Measurements from ENCODE around the gene IPO5. TPM values are rescaled to one million over a fixed set of nuclear protein-coding genes. Genes with fewer than 3 reads are reported as not detected.
"Not testable (repeated sequence)": the region's sequence is repeated elsewhere in the genome, so short reads cannot be mapped to it uniquely, and the experiment has no call there.

The IPO5 gene
- polyA plus RNA-seq, 3 donors from 2014 or later: 13.3 to 29.8 (median 25.6) TPM

DNA sequence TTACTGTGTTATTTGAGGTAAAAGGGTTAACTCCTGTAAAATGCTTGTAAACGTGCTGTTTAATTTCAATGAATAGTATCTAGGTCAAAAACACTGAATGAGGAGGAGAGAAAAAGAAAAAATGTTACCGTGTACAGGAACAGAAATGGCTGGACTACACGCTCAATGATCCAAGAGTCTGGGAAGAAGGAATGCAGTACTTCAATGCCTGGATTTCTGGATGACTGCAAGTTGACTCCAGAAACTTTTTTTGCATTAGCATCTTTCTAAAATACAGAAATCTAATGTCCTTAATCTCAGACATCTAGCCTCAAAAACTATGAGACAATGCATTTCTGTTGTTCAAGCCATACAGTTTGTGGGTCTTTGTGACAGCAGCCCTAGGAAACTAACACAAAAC is 17.4 kb upstream of the IPO5 start:
- Mint-ChIP-seq H3K9me3 (peaks cover 0 to 3% (median 0%) of the 10 kb centered on the region in 6 donors), H3K36me3 (no peaks in the 10 kb centered on the region), H3K4me3 (no peak overlapping the region), H3K4me1 (no peaks in the 10 kb centered on the region), H3K27ac (no peak overlapping the region), H3K27me3 (ENCODE audit: low read depth in 3 of 3) (peaks cover 6 to 16% (median 8%) of the 10 kb centered on the region in 3 donors)
- no peak for DNase-seq

- H3K27ac Mint-ChIP-seq: no peak overlapping the region
- DNase-seq: no peak
- no peak overlapping the region for H3K4me3 Mint-ChIP-seq
- H3K36me3 Mint-ChIP-seq: no peaks in the 10 kb centered on the region
- peaks cover 5 to 8% (median 7%) of the 10 kb centered on the region in 3 donors for H3K27me3 Mint-ChIP-seq (ENCODE audit: low read depth in 3 of 3)
- no peaks in the 10 kb centered on the region for H3K9me3 Mint-ChIP-seq
- H3K4me1 Mint-ChIP-seq: no peaks in the 10 kb centered on the region
These were observed 14.6 kb upstream of the IPO5 start for GRCh38 chr13:97938706-97939475.

DNA sequence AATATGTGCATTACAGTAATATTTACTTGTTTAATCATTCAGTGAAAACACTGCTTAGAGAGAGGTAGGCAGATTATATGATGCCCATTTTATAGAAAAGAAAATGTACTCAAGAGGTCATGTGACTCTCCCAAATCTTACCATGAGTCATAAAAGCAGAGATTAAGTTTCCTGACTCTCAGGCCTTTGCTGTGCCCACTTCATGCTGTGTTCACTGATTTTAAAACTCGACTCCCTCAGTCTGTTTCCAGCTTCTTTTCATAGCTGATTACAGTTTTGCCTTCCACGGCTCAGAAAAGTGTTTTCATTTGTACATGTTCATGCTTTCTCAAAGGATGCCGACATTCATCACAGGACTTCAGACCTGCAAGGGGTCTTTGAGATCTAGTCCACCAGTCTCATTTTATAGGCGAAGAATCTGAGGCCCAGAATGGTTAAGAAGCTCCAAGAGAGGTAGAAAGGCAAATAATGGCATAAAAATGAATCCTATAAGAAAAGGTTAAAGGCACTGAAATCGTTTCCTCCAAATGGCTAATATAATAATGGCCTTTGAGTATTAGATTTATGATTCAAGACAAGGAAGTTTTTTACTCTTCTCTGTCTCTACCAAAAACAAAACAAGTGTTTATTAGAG is 9.0 kb upstream of the IPO5 start:
- Mint-ChIP-seq H3K27me3 (ENCODE audit: low read depth in 3 of 3) (peaks cover 0 to 6% (median 3%) of the 10 kb centered on the region in 3 donors), H3K27ac (no peak overlapping the region)

GRCh38 chr13:97945342-97945741 is 8.1 kb upstream of the IPO5 start:
- H3K4me1 Mint-ChIP-seq: no peaks in the 10 kb centered on the region
- H3K4me3 Mint-ChIP-seq: no peak overlapping the region
- peaks cover 0 to 8% (median 3%) of the 10 kb centered on the region in 3 donors for H3K27me3 Mint-ChIP-seq (ENCODE audit: low read depth in 3 of 3)
- no peak for DNase-seq
- H3K27ac Mint-ChIP-seq: no peak overlapping the region
- peaks cover 0 to 2% (median 0%) of the 10 kb centered on the region in 6 donors for H3K9me3 Mint-ChIP-seq
- H3K36me3 Mint-ChIP-seq: peaks cover 3% of the 10 kb centered on the region in 3 donors

More for the DNA sequence above, 9.0 kb upstream of the IPO5 start:
- Mint-ChIP-seq H3K36me3 (no peaks in the 10 kb centered on the region), H3K4me1 (no peaks in the 10 kb centered on the region), H3K4me3 (no peak overlapping the region), H3K9me3 (no peaks in the 10 kb centered on the region)
- no peak for DNase-seq

GRCh38 chr13:97945792-97946419 is 7.6 kb upstream of the IPO5 start:
- Mint-ChIP-seq H3K9me3 (peaks cover 0 to 2% (median 0%) of the 10 kb centered on the region in 6 donors), H3K27me3 (ENCODE audit: low read depth in 3 of 3) (peaks cover 0 to 11% (median 3%) of the 10 kb centered on the region in 3 donors), H3K36me3 (peaks cover 3% of the 10 kb centered on the region in 3 donors), H3K4me3 (no peak overlapping the region), H3K27ac (no peak overlapping the region), H3K4me1 (no peaks in the 10 kb centered on the region)
- DNase-seq: no peak

DNA sequence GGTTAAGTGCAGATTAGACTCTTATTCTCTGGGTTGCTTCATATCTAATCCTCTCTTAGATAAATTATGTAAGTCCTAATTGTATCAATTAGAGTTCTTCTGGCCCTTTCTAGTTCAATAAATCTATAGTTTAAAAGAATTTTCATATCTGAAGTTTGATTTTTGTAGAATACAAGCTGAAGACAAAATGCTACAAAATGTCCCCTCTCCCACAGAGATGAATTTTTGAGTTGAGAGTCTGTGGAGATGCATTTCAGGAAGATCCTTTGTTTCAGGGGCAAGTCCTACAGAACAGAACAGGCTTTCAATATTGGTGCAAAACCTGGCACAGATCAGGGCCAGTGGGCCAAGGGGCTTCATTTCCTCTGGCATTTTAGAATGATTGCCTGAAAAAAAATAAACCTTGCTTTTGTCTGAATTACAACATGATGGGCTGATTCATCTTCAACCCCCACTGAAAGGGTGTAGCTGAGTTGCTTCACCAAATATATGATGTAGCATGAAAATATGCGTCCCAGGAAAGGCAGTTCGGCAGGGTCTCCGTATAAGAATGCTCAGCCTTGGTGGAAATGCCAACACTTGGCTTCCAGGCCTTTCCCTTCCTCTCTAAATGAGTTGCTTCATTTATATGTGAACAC is 6.4 kb upstream of the IPO5 start:
- Mint-ChIP-seq H3K27me3 (ENCODE audit: low read depth in 3 of 3) (peaks cover 0 to 11% (median 0%) of the 10 kb centered on the region in 3 donors), H3K4me1 (no peaks in the 10 kb centered on the region), H3K27ac (no peak overlapping the region), H3K4me3 (no peak overlapping the region), H3K9me3 (peaks cover 0 to 2% (median 0%) of the 10 kb centered on the region in 6 donors), H3K36me3 (peaks cover 3% of the 10 kb centered on the region in 3 donors)
- no peak for DNase-seq

- Mint-ChIP-seq H3K4me3 (no peak overlapping the region), H3K4me1 (no peaks in the 10 kb centered on the region), H3K27me3 (ENCODE audit: low read depth in 3 of 3) (peaks cover 0 to 11% (median 0%) of the 10 kb centered on the region in 3 donors), H3K9me3 (peaks cover 0 to 2% (median 0%) of the 10 kb centered on the region in 6 donors), H3K36me3 (peaks cover 3% of the 10 kb centered on the region in 3 donors), H3K27ac (no peak overlapping the region)
- DNase-seq: no peak
These were observed 5.4 kb upstream of the IPO5 start for GRCh38 chr13:97948041-97948440.

DNA sequence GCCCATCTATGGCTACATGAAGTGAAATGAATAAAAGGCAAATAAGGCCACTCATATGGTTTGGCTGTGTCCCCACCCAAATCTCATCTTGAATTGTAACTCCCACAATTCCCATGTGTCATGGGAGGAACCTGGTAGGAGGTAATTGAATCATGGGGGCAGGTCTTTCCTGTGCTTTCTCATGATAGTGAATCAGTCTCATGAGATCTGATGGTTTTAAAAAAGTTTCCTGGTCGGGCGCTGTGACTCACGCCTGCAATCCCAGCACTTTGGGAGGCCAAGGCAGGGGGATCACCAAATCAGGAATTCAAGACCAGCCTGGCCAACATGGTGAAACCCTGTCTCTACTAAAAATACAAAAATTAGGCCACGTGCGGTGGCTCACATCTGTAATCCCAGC is 4.2 kb upstream of the IPO5 start:
- H3K27me3 Mint-ChIP-seq (ENCODE audit: low read depth in 3 of 3): peaks cover 0 to 13% (median 0%) of the 10 kb centered on the region in 3 donors
- not testable (repeated sequence) for H3K9me3 Mint-ChIP-seq, H3K4me1 Mint-ChIP-seq, H3K36me3 Mint-ChIP-seq, DNase-seq, H3K27ac Mint-ChIP-seq, H3K4me3 Mint-ChIP-seq

GRCh38 chr13:97951376-97951775 is 2.1 kb upstream of the IPO5 start:
- Mint-ChIP-seq H3K27me3 (ENCODE audit: low read depth in 3 of 3) (peaks cover 0 to 11% (median 0%) of the 10 kb centered on the region in 3 donors), H3K4me3 (no peak overlapping the region), H3K9me3 (peaks cover 0 to 2% (median 0%) of the 10 kb centered on the region in 6 donors), H3K27ac (no peak overlapping the region), H3K4me1 (no peaks in the 10 kb centered on the region), H3K36me3 (peaks cover 3% of the 10 kb centered on the region in 3 donors)
- DNase-seq: no peak

GRCh38 chr13:97952831-97953230 is 644 bp upstream of the IPO5 start:
- peaks cover 0 to 11% (median 0%) of the 10 kb centered on the region in 3 donors for H3K27me3 Mint-ChIP-seq (ENCODE audit: low read depth in 3 of 3)
- not testable (repeated sequence) for H3K4me3 Mint-ChIP-seq, H3K4me1 Mint-ChIP-seq, DNase-seq, H3K9me3 Mint-ChIP-seq, H3K27ac Mint-ChIP-seq, H3K36me3 Mint-ChIP-seq

DNA sequence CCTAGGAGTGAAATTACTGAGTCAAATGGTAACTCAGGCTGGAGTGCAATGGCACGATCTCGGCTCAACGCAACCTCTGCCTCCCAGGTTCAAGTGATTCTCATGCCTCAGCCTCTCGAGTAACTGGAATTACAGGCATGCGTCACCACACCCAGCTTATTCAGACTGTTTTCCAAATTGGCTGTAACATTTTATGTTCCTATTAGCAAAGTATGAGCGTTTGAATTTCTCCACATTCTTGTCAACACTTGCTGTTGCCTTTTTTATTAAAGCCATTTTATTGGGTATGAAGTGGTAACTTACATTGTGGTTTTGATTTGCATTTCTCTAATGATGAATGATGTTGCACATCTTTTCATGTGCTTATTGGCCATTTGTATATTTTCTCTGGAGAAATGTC is 7.9 kb downstream of the IPO5 start:
- Mint-ChIP-seq H3K36me3 (no peaks in the 10 kb centered on the region), H3K27ac (no peak overlapping the region)

GRCh38 chr13:97962887-97963286 is 9.4 kb downstream of the IPO5 start:
- Mint-ChIP-seq H3K27me3 (ENCODE audit: low read depth in 3 of 3) (peaks cover 5 to 15% (median 6%) of the 10 kb centered on the region in 3 donors), H3K9me3 (no peaks in the 10 kb centered on the region), H3K4me1 (no peaks in the 10 kb centered on the region), H3K27ac (no peak overlapping the region), H3K36me3 (no peaks in the 10 kb centered on the region), H3K4me3 (no peak overlapping the region)
- DNase-seq: no peak

More for the DNA sequence above, 7.9 kb downstream of the IPO5 start:
- DNase-seq: no peak
- H3K4me1 Mint-ChIP-seq: no peaks in the 10 kb centered on the region
- H3K27me3 Mint-ChIP-seq (ENCODE audit: low read depth in 3 of 3): peaks cover 0 to 11% (median 3%) of the 10 kb centered on the region in 3 donors
- H3K4me3 Mint-ChIP-seq: no peak overlapping the region
- H3K9me3 Mint-ChIP-seq: no peaks in the 10 kb centered on the region

GRCh38 chr13:97967226-97967625 is 13.8 kb downstream of the IPO5 start:
- H3K36me3 Mint-ChIP-seq: no peaks in the 10 kb centered on the region
- H3K4me1 Mint-ChIP-seq: no peaks in the 10 kb centered on the region
- no peaks in the 10 kb centered on the region for H3K9me3 Mint-ChIP-seq
- DNase-seq: no peak
- H3K4me3 Mint-ChIP-seq: no peak overlapping the region
- H3K27me3 Mint-ChIP-seq (ENCODE audit: low read depth in 3 of 3): peaks cover 2 to 13% (median 11%) of the 10 kb centered on the region in 3 donors
- H3K27ac Mint-ChIP-seq: no peak overlapping the region

- Mint-ChIP-seq H3K4me1 (no peaks in the 10 kb centered on the region), H3K9me3 (no peaks in the 10 kb centered on the region), H3K4me3 (no peak overlapping the region), H3K27me3 (ENCODE audit: low read depth in 3 of 3) (peaks cover 2 to 13% (median 10%) of the 10 kb centered on the region in 3 donors), H3K27ac (no peak overlapping the region), H3K36me3 (no peaks in the 10 kb centered on the region)
- no peak for DNase-seq
These were observed 14.5 kb downstream of the IPO5 start for GRCh38 chr13:97967948-97968347.

Measured in immature natural killer cell (primary cell).